Measurements from ENCODE around the gene HPSE.

DNA sequence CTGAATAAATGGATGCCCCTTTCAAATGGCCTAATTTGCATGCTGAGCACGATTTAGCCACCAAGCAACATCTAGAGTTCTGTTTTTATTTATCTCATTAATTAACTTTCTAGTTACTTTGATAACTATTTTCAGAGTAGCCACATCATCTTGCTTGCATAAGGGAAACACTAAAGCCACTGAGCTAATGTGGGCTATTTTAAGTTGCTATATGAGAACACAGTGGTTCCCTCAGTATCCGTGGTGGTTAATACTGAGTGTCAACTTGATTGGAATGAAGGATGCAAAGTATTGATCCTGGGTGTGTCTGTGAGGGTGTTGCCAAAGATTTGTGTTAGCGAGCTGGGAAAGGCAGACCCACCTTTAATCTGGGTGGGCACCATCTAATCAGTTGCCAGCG lies 25.4 kb upstream of the HPSE start:
- TF ChIP-seq SP1 (IDR thresholded peaks at IDR 0.05) = no peak
- no peak for TF ChIP-seq ELF4 (IDR thresholded peaks at IDR 0.05)
- no peak for TF ChIP-seq HDGF (IDR thresholded peaks at IDR 0.05; ENCODE audit: borderline replicate concordance)
- TF ChIP-seq CTBP1 (IDR thresholded peaks at IDR 0.05; ENCODE audit: borderline replicate concordance) = no peak
